ENCODE data around the gene ALDH1A3.

The ALDH1A3 gene

GRCh38 chr15:100944986-100945385 is 65.4 kb downstream of the ALDH1A3 start:
- Histone ChIP-seq H3K36me3 (no peaks in the 10 kb centered on the region), H3K27ac (no peak overlapping the region), H3K4me3 (ENCODE audit: low read depth, low read length) (no peak overlapping the region), H3K9me3 (ENCODE audit: severe bottlenecking) (no peaks in the 10 kb centered on the region), H3K27me3 (ENCODE audit: insufficient read depth, low read depth, severe bottlenecking) (no peaks in the 10 kb centered on the region)
- TF ChIP-seq, protein P1, sequence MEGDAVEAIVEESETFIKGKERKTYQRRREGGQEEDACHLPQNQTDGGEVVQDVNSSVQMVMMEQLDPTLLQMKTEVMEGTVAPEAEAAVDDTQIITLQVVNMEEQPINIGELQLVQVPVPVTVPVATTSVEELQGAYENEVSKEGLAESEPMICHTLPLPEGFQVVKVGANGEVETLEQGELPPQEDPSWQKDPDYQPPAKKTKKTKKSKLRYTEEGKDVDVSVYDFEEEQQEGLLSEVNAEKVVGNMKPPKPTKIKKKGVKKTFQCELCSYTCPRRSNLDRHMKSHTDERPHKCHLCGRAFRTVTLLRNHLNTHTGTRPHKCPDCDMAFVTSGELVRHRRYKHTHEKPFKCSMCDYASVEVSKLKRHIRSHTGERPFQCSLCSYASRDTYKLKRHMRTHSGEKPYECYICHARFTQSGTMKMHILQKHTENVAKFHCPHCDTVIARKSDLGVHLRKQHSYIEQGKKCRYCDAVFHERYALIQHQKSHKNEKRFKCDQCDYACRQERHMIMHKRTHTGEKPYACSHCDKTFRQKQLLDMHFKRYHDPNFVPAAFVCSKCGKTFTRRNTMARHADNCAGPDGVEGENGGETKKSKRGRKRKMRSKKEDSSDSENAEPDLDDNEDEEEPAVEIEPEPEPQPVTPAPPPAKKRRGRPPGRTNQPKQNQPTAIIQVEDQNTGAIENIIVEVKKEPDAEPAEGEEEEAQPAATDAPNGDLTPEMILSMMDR (IDR thresholded peaks at IDR 0.05; ENCODE audit: low read depth, low read length), result no peak
- DNase-seq, result no peak

DNA sequence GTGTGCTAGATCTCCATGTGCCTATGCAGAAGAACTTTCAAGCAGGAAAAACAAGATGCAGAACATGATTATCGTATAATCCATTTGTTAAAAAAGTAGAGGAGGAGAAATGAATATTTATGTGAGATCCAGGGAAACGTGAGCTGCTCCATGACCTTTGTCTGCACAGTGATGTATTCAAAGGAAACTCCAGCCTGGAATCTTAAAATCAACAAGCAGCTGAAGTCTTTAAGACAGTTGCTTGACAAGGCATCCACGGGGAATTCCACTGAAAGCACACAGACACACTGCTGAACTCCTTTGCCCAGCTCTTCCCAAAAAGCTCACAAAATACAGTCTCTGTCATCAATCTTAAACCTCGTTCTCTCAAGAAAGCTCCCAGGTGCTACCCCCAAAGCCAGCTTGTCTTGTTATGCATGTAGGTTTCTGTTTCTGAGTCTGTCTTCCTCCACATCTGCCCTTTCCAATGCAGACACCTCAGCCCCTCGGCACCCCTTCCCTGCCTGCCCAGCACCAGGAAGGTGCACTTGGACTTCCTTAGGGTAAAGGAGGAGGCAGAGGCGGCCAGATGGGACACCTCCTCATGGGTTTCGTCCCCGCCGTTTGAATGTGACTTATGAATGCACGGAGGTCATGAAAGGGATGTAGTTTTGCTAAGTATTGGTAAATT is 68.3 kb downstream of the ALDH1A3 start:
- TF ChIP-seq, protein P1 (IDR thresholded peaks at IDR 0.05; ENCODE audit: low read depth, low read length), result no peak
- Histone ChIP-seq H3K27me3 (ENCODE audit: insufficient read depth, low read depth, severe bottlenecking) (no peaks in the 10 kb centered on the region), H3K4me3 (ENCODE audit: low read depth, low read length) (no peak overlapping the region), H3K27ac (no peak overlapping the region), H3K9me3 (ENCODE audit: severe bottlenecking) (no peaks in the 10 kb centered on the region), H3K36me3 (no peaks in the 10 kb centered on the region)
- no peak for DNase-seq

DNA sequence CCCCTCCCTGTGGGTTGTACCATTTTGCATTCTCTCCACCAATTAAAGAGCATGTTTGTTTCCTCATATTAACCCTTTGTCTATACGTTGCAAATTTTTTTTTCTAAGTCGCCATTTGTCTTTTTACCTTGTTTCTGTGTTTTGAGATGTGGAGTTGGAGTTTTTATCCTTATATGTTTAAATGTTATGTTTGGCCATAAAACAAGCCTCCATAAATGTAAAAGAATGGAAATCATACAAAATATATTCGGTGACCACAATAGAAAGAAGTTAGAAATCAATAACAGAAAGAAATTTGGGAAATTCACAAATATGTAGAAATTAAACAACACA is 68.8 kb downstream of the ALDH1A3 start:
- H3K27ac ChIP-seq, result no peak overlapping the region
- no peak overlapping the region for H3K4me3 ChIP-seq (ENCODE audit: low read depth, low read length)
- no peaks in the 10 kb centered on the region for H3K9me3 ChIP-seq (ENCODE audit: severe bottlenecking)
- no peaks in the 10 kb centered on the region for H3K36me3 ChIP-seq
- DNase-seq, result no peak
- TF ChIP-seq, protein P1 (IDR thresholded peaks at IDR 0.05; ENCODE audit: low read depth, low read length), result no peak
- H3K27me3 ChIP-seq (ENCODE audit: insufficient read depth, low read depth, severe bottlenecking), result no peaks in the 10 kb centered on the region

DNA sequence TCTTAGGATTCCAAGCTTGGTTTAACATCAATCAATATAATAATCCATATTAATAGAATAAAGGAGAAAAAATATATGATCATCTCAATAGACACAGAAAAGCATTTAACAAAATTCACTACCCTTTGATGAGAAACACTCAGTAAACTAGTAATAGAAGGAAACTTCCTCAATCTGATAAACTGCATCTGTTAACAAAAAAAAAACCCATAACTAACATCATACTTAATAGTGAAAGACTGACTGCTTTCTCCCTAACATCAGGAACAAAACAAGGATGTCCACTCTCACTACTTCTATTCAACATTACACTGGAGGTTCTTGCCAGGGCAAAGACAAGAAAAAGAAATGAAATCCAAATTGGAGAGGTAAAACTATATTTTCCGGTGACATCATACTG is 70.1 kb downstream of the ALDH1A3 start:
- H3K27me3 ChIP-seq (ENCODE audit: insufficient read depth, low read depth, severe bottlenecking), result no peaks in the 10 kb centered on the region
- TF ChIP-seq, protein P1 (IDR thresholded peaks at IDR 0.05; ENCODE audit: low read depth, low read length), result no peak

DNA sequence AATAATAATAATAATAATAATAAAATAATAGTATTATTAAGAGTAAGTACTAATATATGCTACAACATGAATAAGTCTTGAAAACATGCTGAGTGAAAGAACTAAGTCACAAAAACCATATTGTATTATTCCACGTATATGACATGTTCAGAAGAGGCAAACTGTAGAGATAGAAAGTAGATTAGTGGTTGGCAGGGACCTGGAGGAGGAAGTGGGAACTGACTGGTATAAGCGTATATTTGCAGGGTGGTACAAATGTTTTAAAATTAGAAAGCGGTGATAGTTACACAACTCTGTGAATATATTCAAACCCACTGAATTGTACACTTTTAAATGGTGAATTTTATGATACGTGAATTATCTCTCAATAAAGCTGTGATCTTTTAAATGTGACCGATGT is 72.3 kb downstream of the ALDH1A3 start:
- no peak for DNase-seq
- no peak overlapping the region for H3K27ac ChIP-seq
- TF ChIP-seq, protein P1 (IDR thresholded peaks at IDR 0.05; ENCODE audit: low read depth, low read length), result no peak
- no peaks in the 10 kb centered on the region for H3K27me3 ChIP-seq (ENCODE audit: insufficient read depth, low read depth, severe bottlenecking)
- no peaks in the 10 kb centered on the region for H3K9me3 ChIP-seq (ENCODE audit: severe bottlenecking)
- H3K4me3 ChIP-seq (ENCODE audit: low read depth, low read length), result no peak overlapping the region
- H3K36me3 ChIP-seq, result no peaks in the 10 kb centered on the region

More for the DNA sequence above, 70.1 kb downstream of the ALDH1A3 start:
- H3K27ac ChIP-seq, result no peak overlapping the region
- DNase-seq, result no peak
- no peak overlapping the region for H3K4me3 ChIP-seq (ENCODE audit: low read depth, low read length)
- H3K9me3 ChIP-seq (ENCODE audit: severe bottlenecking), result no peaks in the 10 kb centered on the region
- H3K36me3 ChIP-seq, result no peaks in the 10 kb centered on the region

- DNase-seq, result no peak
- Histone ChIP-seq H3K4me3 (ENCODE audit: low read depth, low read length) (no peak overlapping the region), H3K9me3 (ENCODE audit: severe bottlenecking) (no peaks in the 10 kb centered on the region), H3K27me3 (ENCODE audit: insufficient read depth, low read depth, severe bottlenecking) (no peaks in the 10 kb centered on the region), H3K27ac (no peak overlapping the region), H3K36me3 (no peaks in the 10 kb centered on the region)
- TF ChIP-seq, protein P1 (IDR thresholded peaks at IDR 0.05; ENCODE audit: low read depth, low read length), result no peak
These were observed 72.9 kb downstream of the ALDH1A3 start for GRCh38 chr15:100952566-100952965.
